ENCODE results near the gene TMEM200C. TPM values are rescaled to one million over a fixed set of nuclear protein-coding genes. Genes with fewer than 3 reads are reported as not detected.

The TMEM200C gene
- total and polyA plus RNA-seq, 9 of the 15 experiments (the other 6 are each of a cell fraction or from before 2014, with no cell fraction given): 0.04 TPM; not detected in 8

GRCh38 chr18:5918205-5918858 is 23.0 kb upstream of the TMEM200C start (continued):
- TF ChIP-seq, protein P1, sequence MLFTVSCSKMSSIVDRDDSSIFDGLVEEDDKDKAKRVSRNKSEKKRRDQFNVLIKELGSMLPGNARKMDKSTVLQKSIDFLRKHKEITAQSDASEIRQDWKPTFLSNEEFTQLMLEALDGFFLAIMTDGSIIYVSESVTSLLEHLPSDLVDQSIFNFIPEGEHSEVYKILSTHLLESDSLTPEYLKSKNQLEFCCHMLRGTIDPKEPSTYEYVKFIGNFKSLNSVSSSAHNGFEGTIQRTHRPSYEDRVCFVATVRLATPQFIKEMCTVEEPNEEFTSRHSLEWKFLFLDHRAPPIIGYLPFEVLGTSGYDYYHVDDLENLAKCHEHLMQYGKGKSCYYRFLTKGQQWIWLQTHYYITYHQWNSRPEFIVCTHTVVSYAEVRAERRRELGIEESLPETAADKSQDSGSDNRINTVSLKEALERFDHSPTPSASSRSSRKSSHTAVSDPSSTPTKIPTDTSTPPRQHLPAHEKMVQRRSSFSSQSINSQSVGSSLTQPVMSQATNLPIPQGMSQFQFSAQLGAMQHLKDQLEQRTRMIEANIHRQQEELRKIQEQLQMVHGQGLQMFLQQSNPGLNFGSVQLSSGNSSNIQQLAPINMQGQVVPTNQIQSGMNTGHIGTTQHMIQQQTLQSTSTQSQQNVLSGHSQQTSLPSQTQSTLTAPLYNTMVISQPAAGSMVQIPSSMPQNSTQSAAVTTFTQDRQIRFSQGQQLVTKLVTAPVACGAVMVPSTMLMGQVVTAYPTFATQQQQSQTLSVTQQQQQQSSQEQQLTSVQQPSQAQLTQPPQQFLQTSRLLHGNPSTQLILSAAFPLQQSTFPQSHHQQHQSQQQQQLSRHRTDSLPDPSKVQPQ (CRISPR knock-in tag; IDR thresholded peaks at IDR 0.05; ENCODE audit: borderline replicate concordance): no peak
- no peak for TF ChIP-seq KHSRP (IDR thresholded peaks at IDR 0.05)
- TF ChIP-seq ZNF696 (CRISPR knock-in tag; conservative IDR thresholded peaks at IDR 0.05): no peak
- no peak for TF ChIP-seq CHD1 (IDR thresholded peaks at IDR 0.05; ENCODE audit: low read length)
- no peak for TF ChIP-seq SRF (CRISPR knock-in tag; IDR thresholded peaks at IDR 0.05)

- intact Hi-C loops (cut with micrococcal nuclease): no loop called here
- H3K27ac ChIP-seq (ENCODE audit: extremely low read depth, low read depth, low read length): no peak overlapping the region
- no peaks in the 10 kb centered on the region for H4K20me1 ChIP-seq (replicated peaks; ENCODE audit: control insufficient read depth, insufficient read depth, low read length)
- DNase-seq (ENCODE audit: extremely low read depth in 1 of 4, low spot score in 3 of 4): no peak
- in situ Hi-C loops (cut with MboI): no loop called here
- H3K4me1 ChIP-seq (replicated peaks in 1 of 2; ENCODE audit: control insufficient read depth in 2 of 2, insufficient read depth in 2 of 2, low read length in 2 of 2): no peaks in the 10 kb centered on the region
- 2% methylated on average over 5 of the region's 5 CpGs for WGBS (ENCODE audit: insufficient coverage, low coverage, missing lambda C conversion rate)
- ATAC-seq: no peak
- no peak overlapping the region for H2AFZ ChIP-seq (ENCODE audit: low read depth, low read length)
- no peaks in the 10 kb centered on the region for H3K9me1 ChIP-seq (ENCODE audit: control insufficient read depth, insufficient read depth, low read length)
- CTCF ChIA-PET (ENCODE audit: low intra/inter-chr PET ratio): no interaction called here
- H3K36me3 ChIP-seq (ENCODE audit: control insufficient read depth, insufficient read depth, low read length): no peaks in the 10 kb centered on the region
- POLR2A ChIA-PET: no interaction called here
- no peaks in the 10 kb centered on the region for H3K27me3 ChIP-seq (ENCODE audit: control insufficient read depth in 2 of 2, insufficient read depth in 2 of 2, low read length in 2 of 2)
- no peak for FAIRE-seq
- no peak overlapping the region for H3K4me3 ChIP-seq
- TF ChIP-seq MCM5 (IDR thresholded peaks at IDR 0.05; ENCODE audit: low read depth) (no peak), SPI1 (IDR thresholded peaks at IDR 0.05; ENCODE audit: borderline replicate concordance, low read depth, low read length) (no peak), YY1 (IDR thresholded peaks at IDR 0.05; ENCODE audit: borderline replicate concordance in 1 of 3, control insufficient read depth in 1 of 3, extremely low read depth in 1 of 3, insufficient read depth in 3 of 3, insufficient read length in 1 of 3, insufficient replicate concordance in 2 of 3, low read depth in 1 of 3, low read length in 2 of 3) (no peak)
- no peaks in the 10 kb centered on the region for H3K79me2 ChIP-seq (ENCODE audit: control insufficient read depth, insufficient read depth, low read length)
- no peak overlapping the region for H3K4me2 ChIP-seq (ENCODE audit: insufficient read depth, low read length)
- BruUV-seq (replicated peaks): no TSS peak
- H3K9ac ChIP-seq (ENCODE audit: insufficient read depth in 1 of 2, low read depth in 2 of 2, low read length in 2 of 2): no peak overlapping the region
- no peaks in the 10 kb centered on the region for H3K9me3 ChIP-seq (replicated peaks; ENCODE audit: control insufficient read depth, insufficient read depth, low read depth, low read length)
These were observed 19.6 kb upstream of the TMEM200C start for GRCh38 chr18:5914951-5915350.
